A549 (cell line): ENCODE results near the gene TIGD2.

Source experiments
- BHLHE40 ChIP-seq: IDR thresholded peaks from 2 replicates; pipeline ENCODE4 v1.6.1; 2012; ENCODE audit warnings: low read depth, low read length, inconsistent platforms
- EHF ChIP-seq: fragments of 250-450 bp; sonication (Bioruptor Pico); IDR thresholded peaks from 2 replicates; pipeline ENCODE4 v1.5.0; 2020; ENCODE audit warnings: mild to moderate bottlenecking
- KDM1A ChIP-seq: fragments of 200-600 bp; sonication (generic); IDR thresholded peaks from 2 replicates; pipeline ENCODE4 v1.6.1; 2016; ENCODE audit warnings: low read depth, mild to moderate bottlenecking
- POLR2A ChIP-seq: IDR thresholded peaks from 2 replicates; pipeline ENCODE4 v1.6.1; 2012; ENCODE audit warnings: mild to moderate bottlenecking, low read length
- RAD21 ChIP-seq, 2 experiments: fragments of >200 bp in 1 of 2; sonication (Bioruptor Twin) in 1 of 2; formaldehyde crosslinking in 1 of 2; IDR thresholded peaks in 1 of 2; conservative IDR thresholded peaks in 1 of 2; 2 replicates in 1 of 2; 3 replicates in 1 of 2; pipeline ENCODE4 v1.6.1; 2012 to 2018; ENCODE audit warnings: inconsistent platforms in 1 of 2
- TF ChIP-seq, protein P1 (sequence below): fragments of >200 bp; sonication (Bioruptor Twin); formaldehyde crosslinking; IDR thresholded peaks from 3 replicates; pipeline ENCODE4 v1.5.1; 2016
- TF ChIP-seq, protein P2 (sequence below): IDR thresholded peaks from 2 replicates; pipeline ENCODE4 v1.6.1; 2012

DNA sequence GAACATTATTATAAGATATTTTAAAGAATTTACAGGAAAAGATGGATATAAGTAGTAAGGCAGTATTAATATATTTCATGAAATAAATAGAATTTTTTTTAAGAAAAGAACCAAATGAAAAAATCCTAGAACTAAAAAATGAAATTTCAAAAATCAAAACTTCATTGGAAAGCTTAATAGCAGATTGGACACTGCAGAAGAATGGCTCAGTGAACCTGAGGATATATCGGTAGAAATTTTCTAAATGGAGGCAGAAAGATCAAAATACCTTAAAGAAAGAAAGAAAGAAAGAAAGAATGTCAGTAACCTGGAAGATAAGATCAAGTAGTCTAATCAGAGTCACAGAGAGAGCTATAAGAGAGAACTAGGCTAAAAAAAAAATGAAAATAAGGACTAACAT is 33.0 kb upstream of the TIGD2 start:
- TF ChIP-seq, protein P1, sequence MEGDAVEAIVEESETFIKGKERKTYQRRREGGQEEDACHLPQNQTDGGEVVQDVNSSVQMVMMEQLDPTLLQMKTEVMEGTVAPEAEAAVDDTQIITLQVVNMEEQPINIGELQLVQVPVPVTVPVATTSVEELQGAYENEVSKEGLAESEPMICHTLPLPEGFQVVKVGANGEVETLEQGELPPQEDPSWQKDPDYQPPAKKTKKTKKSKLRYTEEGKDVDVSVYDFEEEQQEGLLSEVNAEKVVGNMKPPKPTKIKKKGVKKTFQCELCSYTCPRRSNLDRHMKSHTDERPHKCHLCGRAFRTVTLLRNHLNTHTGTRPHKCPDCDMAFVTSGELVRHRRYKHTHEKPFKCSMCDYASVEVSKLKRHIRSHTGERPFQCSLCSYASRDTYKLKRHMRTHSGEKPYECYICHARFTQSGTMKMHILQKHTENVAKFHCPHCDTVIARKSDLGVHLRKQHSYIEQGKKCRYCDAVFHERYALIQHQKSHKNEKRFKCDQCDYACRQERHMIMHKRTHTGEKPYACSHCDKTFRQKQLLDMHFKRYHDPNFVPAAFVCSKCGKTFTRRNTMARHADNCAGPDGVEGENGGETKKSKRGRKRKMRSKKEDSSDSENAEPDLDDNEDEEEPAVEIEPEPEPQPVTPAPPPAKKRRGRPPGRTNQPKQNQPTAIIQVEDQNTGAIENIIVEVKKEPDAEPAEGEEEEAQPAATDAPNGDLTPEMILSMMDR, result no peak
- no peak for TF ChIP-seq POLR2A
- TF ChIP-seq EHF (CRISPR knock-in tag), result no peak
- TF ChIP-seq KDM1A, result no peak
- TF ChIP-seq, protein P2, sequence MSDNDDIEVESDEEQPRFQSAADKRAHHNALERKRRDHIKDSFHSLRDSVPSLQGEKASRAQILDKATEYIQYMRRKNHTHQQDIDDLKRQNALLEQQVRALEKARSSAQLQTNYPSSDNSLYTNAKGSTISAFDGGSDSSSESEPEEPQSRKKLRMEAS, result no peak
- no peak for TF ChIP-seq RAD21 (conservative IDR thresholded peaks at IDR 0.05 in 1 of 2, IDR thresholded peaks at IDR 0.05 in 1 of 2)
- TF ChIP-seq BHLHE40, result no peak
